GM12891 (cell line): Measurements from ENCODE around the gene PRSS12.
A peak's percentile ranks its signal among the peaks of the same experiment; 100 is the strongest.

Source experiments
- DNase-seq: peaks from one replicate; pipeline ENCODE4 v3.0.0; 2011; ENCODE audit warnings: low spot score; ENCODE audit not compliant: insufficient read length
- FAIRE-seq: peaks from 2 replicates; lab custom pipeline; 2011; peaks lifted over from hg19 to GRCh38; lab: Jason Lieb, UNC
- PAX5 ChIP-seq: IDR thresholded peaks from 2 replicates; pipeline ENCODE4 v1.6.1; 2011; ENCODE audit warnings: low read length, moderate library complexity, mild to moderate bottlenecking; ENCODE audit not compliant: insufficient read depth, severe bottlenecking
- POLR2A ChIP-seq: IDR thresholded peaks from 2 replicates; pipeline ENCODE4 v1.6.1; 2011; ENCODE audit warnings: low read depth, low read length, control low read depth
- POLR2AphosphoS5 ChIP-seq: IDR thresholded peaks from 2 replicates; pipeline ENCODE4 v1.6.1; 2011; ENCODE audit warnings: low read depth, low read length, control low read depth
- POU2F2 ChIP-seq: IDR thresholded peaks from 2 replicates; pipeline ENCODE4 v1.6.1; 2011; ENCODE audit warnings: low read depth, mild to moderate bottlenecking, control low read depth, low read length, moderate library complexity
- SPI1 ChIP-seq: IDR thresholded peaks from 2 replicates; pipeline ENCODE4 v1.6.1; 2011; ENCODE audit warnings: low read depth, low read length, control low read depth
- TAF1 ChIP-seq: IDR thresholded peaks from 2 replicates; pipeline ENCODE4 v1.6.1; 2011; ENCODE audit warnings: low read depth, low read length, control low read depth

Gene PRSS12

GRCh38 chr4:118389721-118390120 is 36.9 kb upstream of the PRSS12 start:
- FAIRE-seq (no peak), DNase-seq (no peak)
- TF ChIP-seq TAF1 = no peak
- no peak for TF ChIP-seq SPI1
- TF ChIP-seq POLR2A = no peak
- no peak for TF ChIP-seq POU2F2
- no peak for TF ChIP-seq PAX5
- TF ChIP-seq POLR2AphosphoS5 = no peak

GRCh38 chr4:118388606-118389005 is 35.8 kb upstream of the PRSS12 start:
- TF ChIP-seq POLR2AphosphoS5 (no peak), POU2F2 (no peak)
- no peak for DNase-seq
- FAIRE-seq = no peak

GRCh38 chr4:118381902-118382301 is 29.1 kb upstream of the PRSS12 start:
- TF ChIP-seq POU2F2 = no peak
- TF ChIP-seq SPI1 = no peak
- TF ChIP-seq POLR2A = no peak
- TF ChIP-seq TAF1 = no peak
- TF ChIP-seq PAX5 = no peak
- no peak for TF ChIP-seq POLR2AphosphoS5
- DNase-seq (no peak), FAIRE-seq (no peak)

- DNase-seq (no peak), FAIRE-seq (peak; percentile 9)
- TF ChIP-seq TAF1 (no peak), PAX5 (no peak), POU2F2 (no peak), POLR2AphosphoS5 (no peak), SPI1 (no peak), POLR2A (no peak)
Observed at GRCh38 chr4:118373614-118374255, 20.9 kb upstream of the PRSS12 start.

- DNase-seq (no peak), FAIRE-seq (no peak)
- no peak for TF ChIP-seq POU2F2
- TF ChIP-seq POLR2AphosphoS5 = no peak
- no peak for TF ChIP-seq TAF1
- TF ChIP-seq SPI1 = no peak
- no peak for TF ChIP-seq POLR2A
- TF ChIP-seq PAX5 = no peak
Observed at GRCh38 chr4:118372251-118372650, 19.4 kb upstream of the PRSS12 start.

GRCh38 chr4:118369231-118369630 is 16.4 kb upstream of the PRSS12 start:
- TF ChIP-seq SPI1 = no peak
- no peak for TF ChIP-seq POLR2AphosphoS5
- no peak for TF ChIP-seq TAF1
- no peak for TF ChIP-seq POLR2A
- no peak for TF ChIP-seq PAX5
- TF ChIP-seq POU2F2 = no peak
- FAIRE-seq (no peak), DNase-seq (no peak)

GRCh38 chr4:118367872-118368271 is 15.1 kb upstream of the PRSS12 start:
- DNase-seq (no peak), FAIRE-seq (no peak)

GRCh38 chr4:118367361-118367760 is 14.6 kb upstream of the PRSS12 start:
- DNase-seq = no peak
- TF ChIP-seq POU2F2 = no peak
- no peak for TF ChIP-seq TAF1
- no peak for TF ChIP-seq POLR2AphosphoS5
- TF ChIP-seq PAX5 = no peak
- TF ChIP-seq SPI1 = no peak
- TF ChIP-seq POLR2A = no peak
- FAIRE-seq = no peak

More at GRCh38 chr4:118367872-118368271, 15.1 kb upstream of the PRSS12 start:
- TF ChIP-seq POU2F2 = no peak
- no peak for TF ChIP-seq TAF1
- TF ChIP-seq POLR2AphosphoS5 = no peak
- TF ChIP-seq PAX5 = no peak
- TF ChIP-seq POLR2A = no peak
- TF ChIP-seq SPI1 = no peak

- no peak for FAIRE-seq
- DNase-seq = no peak
- TF ChIP-seq POU2F2 (no peak), SPI1 (no peak), TAF1 (no peak), POLR2AphosphoS5 (no peak), PAX5 (no peak), POLR2A (no peak)
Observed at GRCh38 chr4:118363166-118363565, 10.4 kb upstream of the PRSS12 start.
